Skeletal muscle tissue (tissue), 4 donors: ENCODE results near the gene PRRC1. TPM values are rescaled to one million over a fixed set of nuclear protein-coding genes. Genes with fewer than 3 reads are reported as not detected.
"Not testable (repeated sequence)": the region's sequence is repeated elsewhere in the genome, so short reads cannot be mapped to it uniquely, and the experiment has no call there.

Experiments used
- H3K27ac ChIP-seq: one replicate; pipeline ENCODE4 v1.7.0; 2013; ENCODE audit warnings: mild to moderate bottlenecking, low read depth, low read length, inconsistent platforms
- H3K27me3 ChIP-seq, 3 donors: one replicate each; pipeline ENCODE4 v1.7.0; 2013; ENCODE audit warnings: low read length in 3 of 3; ENCODE audit not compliant: control insufficient read depth in 3 of 3, insufficient read depth in 3 of 3
- H3K36me3 ChIP-seq, 3 donors: one replicate each; pipeline ENCODE4 v1.7.0; 2013; ENCODE audit warnings: low read length in 3 of 3; ENCODE audit not compliant: control insufficient read depth in 3 of 3, insufficient read depth in 3 of 3
- H3K4me1 ChIP-seq, 3 donors: one replicate each; pipeline ENCODE4 v1.7.0; 2013; ENCODE audit warnings: low read length in 3 of 3, mild to moderate bottlenecking in 3 of 3; ENCODE audit not compliant: control insufficient read depth in 3 of 3, insufficient read depth in 3 of 3
- H3K4me3 ChIP-seq, 3 donors: one replicate each; pipeline ENCODE4 v1.7.0; 2013; ENCODE audit warnings: low read length in 3 of 3
- H3K9ac ChIP-seq, 3 donors: one replicate each; pipeline ENCODE4 v1.7.0; 2013; ENCODE audit warnings: low read length in 3 of 3, mild to moderate bottlenecking in 3 of 3, moderate library complexity in 2 of 3, low read depth in 1 of 3
- H3K9me3 ChIP-seq, 3 donors: one replicate each; pipeline ENCODE4 v1.7.0; 2013; ENCODE audit warnings: low read length in 3 of 3; ENCODE audit not compliant: control insufficient read depth in 3 of 3
- total RNA-seq: library from RNA; depleted of rRNA; stranded (reverse); fragments of >200 nt; gene quantifications from one replicate; pipeline ENCODE4 v1.2.3, GENCODE V29; 2014
- donor health status: Osteomylitis.

Gene PRRC1
- total RNA-seq, 1 donor from 2014 or later, result 34.4 TPM

GRCh38 chr5:127536687-127537086 lies 19.2 kb downstream of the PRRC1 start:
- no peaks in the 10 kb centered on the region for H3K9me3 ChIP-seq
- no peak overlapping the region for H3K9ac ChIP-seq
- no peak overlapping the region for H3K4me3 ChIP-seq
- H3K27ac ChIP-seq, result no peak overlapping the region
- peaks cover 5 to 52% (median 41%) of the 10 kb centered on the region in 3 donors for H3K36me3 ChIP-seq
- no peaks in the 10 kb centered on the region for H3K27me3 ChIP-seq
- H3K4me1 ChIP-seq, result no peaks in the 10 kb centered on the region

DNA sequence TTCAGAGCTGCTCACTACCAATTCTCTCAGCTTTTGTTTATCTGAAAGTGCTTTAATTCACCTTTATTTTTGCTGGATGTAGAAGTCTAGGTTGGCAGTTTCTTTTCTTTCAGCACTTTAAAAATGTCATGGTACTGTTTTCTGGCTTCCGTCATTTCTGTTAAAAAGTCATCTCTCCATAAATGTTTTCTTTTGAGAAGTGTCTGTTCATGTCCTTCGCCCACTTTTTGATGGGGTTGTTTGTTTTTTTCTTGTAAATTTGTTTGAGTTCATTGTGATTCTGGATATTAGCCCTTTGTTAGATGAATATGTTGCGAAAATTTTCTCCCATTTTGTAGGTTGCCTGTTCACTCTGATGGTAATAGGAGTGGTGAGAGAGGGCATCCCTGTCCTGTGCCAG lies 23.1 kb downstream of the PRRC1 start:
- H3K27ac ChIP-seq, H3K9me3 ChIP-seq, H3K9ac ChIP-seq, H3K4me3 ChIP-seq, H3K4me1 ChIP-seq, H3K27me3 ChIP-seq: not testable (repeated sequence)
- H3K36me3 ChIP-seq, result peaks cover 4 to 25% (median 18%) of the 10 kb centered on the region in 3 donors

- H3K4me3 ChIP-seq, H3K36me3 ChIP-seq, H3K9me3 ChIP-seq, H3K27ac ChIP-seq, H3K4me1 ChIP-seq, H3K27me3 ChIP-seq, H3K9ac ChIP-seq: not testable (repeated sequence)
Observed at GRCh38 chr5:127545249-127545648, 27.8 kb downstream of the PRRC1 start.

GRCh38 chr5:127549551-127549950 lies 32.1 kb downstream of the PRRC1 start:
- no peak overlapping the region for H3K27ac ChIP-seq
- no peak overlapping the region for H3K9ac ChIP-seq
- H3K36me3 ChIP-seq, result peaks cover 2 to 15% (median 3%) of the 10 kb centered on the region in 3 donors

DNA sequence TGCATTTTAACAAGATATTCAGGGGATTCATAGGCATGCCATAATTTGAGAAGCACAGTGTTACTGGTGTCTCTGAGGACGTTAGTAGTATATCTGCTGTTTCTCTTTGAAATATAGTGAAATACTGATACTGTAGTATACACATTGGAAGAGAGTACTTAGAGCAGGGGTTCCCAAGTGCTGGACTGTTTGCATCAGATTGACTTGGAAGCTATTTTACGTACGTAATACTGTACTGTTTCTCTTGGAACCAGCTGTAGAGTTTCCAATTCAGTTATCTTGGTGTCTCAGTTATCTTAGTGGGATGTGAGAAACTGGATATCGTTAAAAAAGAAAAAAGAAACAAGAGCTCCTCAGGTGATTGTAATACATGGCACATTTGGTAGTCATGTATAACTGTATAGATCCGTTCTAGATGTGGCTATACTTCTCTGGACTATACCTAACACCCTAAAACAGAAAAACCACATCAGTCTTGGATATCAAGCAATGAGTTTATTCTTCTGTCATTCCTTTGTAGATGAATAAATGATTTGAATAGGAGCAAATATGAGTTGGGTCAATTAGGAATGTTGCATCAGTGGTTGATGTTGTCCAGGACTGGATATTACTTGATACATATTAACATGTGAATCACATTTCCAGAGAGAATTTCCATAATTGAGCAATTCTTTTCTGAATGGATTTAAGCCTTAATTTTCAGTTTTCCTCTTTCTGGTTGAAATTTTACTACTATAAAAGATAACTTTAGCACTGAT lies 33.4 kb downstream of the PRRC1 start:
- H3K9me3 ChIP-seq, result no peaks in the 10 kb centered on the region
- no peak overlapping the region for H3K9ac ChIP-seq
- H3K27me3 ChIP-seq, result no peaks in the 10 kb centered on the region
- peaks cover 3 to 22% (median 3%) of the 10 kb centered on the region in 3 donors for H3K4me1 ChIP-seq
- H3K27ac ChIP-seq, result peak overlapping the region; percentile 53
- peaks cover 2 to 15% (median 3%) of the 10 kb centered on the region in 3 donors for H3K36me3 ChIP-seq
- H3K4me3 ChIP-seq, result no peak overlapping the region

More at GRCh38 chr5:127549551-127549950, 32.1 kb downstream of the PRRC1 start:
- H3K4me3 ChIP-seq, result no peak overlapping the region
- H3K27me3 ChIP-seq, result no peaks in the 10 kb centered on the region
- H3K4me1 ChIP-seq, result peaks cover 3 to 22% (median 3%) of the 10 kb centered on the region in 3 donors
- H3K9me3 ChIP-seq, result no peaks in the 10 kb centered on the region

DNA sequence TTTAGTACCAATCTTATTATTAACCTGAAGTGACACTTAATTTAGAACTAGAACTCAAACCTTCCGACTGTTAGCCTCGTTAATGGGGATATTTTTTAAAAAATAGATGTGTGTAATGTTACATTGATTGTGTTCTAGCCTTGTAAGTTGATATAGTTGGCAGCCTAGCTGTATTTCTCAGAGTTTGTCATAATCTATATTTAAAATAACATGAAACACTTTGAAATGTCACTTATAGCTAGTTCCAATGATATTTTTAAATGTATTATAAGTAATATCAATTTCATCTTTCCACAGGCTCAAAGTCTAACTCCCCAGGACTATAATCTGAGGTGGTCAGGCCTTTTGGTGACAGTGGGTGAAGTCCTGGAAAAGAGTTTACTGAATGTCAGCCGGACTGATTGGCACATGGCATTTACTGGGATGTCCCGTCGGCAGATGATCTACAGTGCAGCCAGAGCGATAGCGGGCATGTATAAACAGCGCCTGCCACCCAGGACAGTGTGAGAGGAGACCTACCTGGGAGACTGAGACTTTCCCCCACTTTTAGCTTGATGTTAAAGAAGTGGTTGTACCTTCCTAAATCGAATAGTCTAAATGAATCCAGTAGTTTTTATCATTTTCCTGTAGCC lies 34.1 kb downstream of the PRRC1 start:
- H3K27me3 ChIP-seq, result no peaks in the 10 kb centered on the region
- H3K9ac ChIP-seq, result peak overlapping the region in 2 of 3 donors; percentile 9 to 28
- H3K27ac ChIP-seq, result peak overlapping the region; percentile 53
- no peak overlapping the region for H3K4me3 ChIP-seq
- peaks cover 3 to 22% (median 3%) of the 10 kb centered on the region in 3 donors for H3K4me1 ChIP-seq
- H3K9me3 ChIP-seq, result no peaks in the 10 kb centered on the region
- peaks cover 2 to 15% (median 3%) of the 10 kb centered on the region in 3 donors for H3K36me3 ChIP-seq

- Histone ChIP-seq H3K4me1 (peaks cover 3 to 18% (median 3%) of the 10 kb centered on the region in 3 donors), H3K27ac (no peak overlapping the region), H3K36me3 (peaks cover 0 to 12% (median 3%) of the 10 kb centered on the region in 3 donors), H3K9ac (no peak overlapping the region), H3K27me3 (no peaks in the 10 kb centered on the region), H3K4me3 (no peak overlapping the region), H3K9me3 (no peaks in the 10 kb centered on the region)
Observed at GRCh38 chr5:127555826-127556225, 38.4 kb downstream of the PRRC1 start.

DNA sequence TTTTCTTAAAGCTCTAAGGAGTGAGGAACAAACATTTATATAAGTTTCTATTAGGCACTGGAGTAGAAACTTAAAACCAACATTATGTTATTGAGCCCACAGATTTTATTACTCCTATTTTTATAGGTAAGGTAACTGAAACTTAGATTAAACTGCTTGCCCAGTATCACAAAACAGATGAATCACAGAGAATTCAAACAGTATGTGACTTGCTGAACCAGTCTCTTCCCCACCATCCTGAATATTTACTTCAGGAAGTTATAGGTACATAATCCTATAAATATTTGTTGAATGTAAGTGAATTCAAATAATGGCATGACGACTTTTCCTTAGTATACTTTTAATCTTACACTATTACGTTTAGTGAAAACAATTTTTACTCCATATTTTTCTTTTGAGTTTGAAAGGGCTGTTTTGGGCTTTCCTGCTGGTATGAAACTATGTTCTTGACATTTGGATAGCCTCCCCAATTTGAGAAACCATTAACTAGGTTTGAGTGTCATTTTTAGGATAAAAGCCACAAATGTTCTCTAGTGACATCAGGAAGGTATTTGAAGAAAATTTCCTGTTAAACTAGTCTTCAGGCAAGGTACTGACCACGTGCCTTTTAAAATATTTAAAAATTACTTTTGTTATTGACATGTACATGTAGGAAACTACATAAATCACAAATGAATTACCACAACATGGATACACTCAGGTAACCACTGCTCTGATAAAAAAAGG lies 39.3 kb downstream of the PRRC1 start:
- H3K4me1 ChIP-seq, result peaks cover 3 to 10% (median 3%) of the 10 kb centered on the region in 3 donors

GRCh38 chr5:127558273-127558672 lies 40.8 kb downstream of the PRRC1 start:
- H3K36me3 ChIP-seq, result peaks cover 0 to 10% (median 0%) of the 10 kb centered on the region in 3 donors
- H3K9me3 ChIP-seq, result no peaks in the 10 kb centered on the region
- no peak overlapping the region for H3K9ac ChIP-seq
- no peaks in the 10 kb centered on the region for H3K27me3 ChIP-seq
- H3K4me3 ChIP-seq, result no peak overlapping the region
- H3K27ac ChIP-seq, result no peak overlapping the region
- peaks cover 0 to 11% (median under 1%) of the 10 kb centered on the region in 3 donors for H3K4me1 ChIP-seq

More for the DNA sequence above, 39.3 kb downstream of the PRRC1 start:
- no peak overlapping the region for H3K4me3 ChIP-seq
- peaks cover 0 to 10% (median 1%) of the 10 kb centered on the region in 3 donors for H3K36me3 ChIP-seq
- no peaks in the 10 kb centered on the region for H3K9me3 ChIP-seq
- H3K27me3 ChIP-seq, result no peaks in the 10 kb centered on the region
- H3K27ac ChIP-seq, result no peak overlapping the region
- no peak overlapping the region for H3K9ac ChIP-seq
